GM10266 (cell line): Measurements from ENCODE around the gene MYO3B.

Experiments used
- DNase-seq: peaks from one replicate; pipeline ENCODE4 v3.0.0; 2012; ENCODE audit errors: extremely low spot score
- CTCF ChIP-seq: IDR thresholded peaks from 2 replicates; pipeline ENCODE4 v1.5.1; 2012; ENCODE audit warnings: mild to moderate bottlenecking, low read depth; ENCODE audit not compliant: control insufficient read depth, insufficient read depth; ENCODE audit errors: missing control alignments

Gene MYO3B

GRCh38 chr2:170503971-170504809 lies 326.2 kb downstream of the MYO3B start:
- TF ChIP-seq CTCF = no peak
- DNase-seq = no peak

- no peak for TF ChIP-seq CTCF
These were observed 326.8 kb downstream of the MYO3B start for GRCh38 chr2:170504810-170505145.

DNA sequence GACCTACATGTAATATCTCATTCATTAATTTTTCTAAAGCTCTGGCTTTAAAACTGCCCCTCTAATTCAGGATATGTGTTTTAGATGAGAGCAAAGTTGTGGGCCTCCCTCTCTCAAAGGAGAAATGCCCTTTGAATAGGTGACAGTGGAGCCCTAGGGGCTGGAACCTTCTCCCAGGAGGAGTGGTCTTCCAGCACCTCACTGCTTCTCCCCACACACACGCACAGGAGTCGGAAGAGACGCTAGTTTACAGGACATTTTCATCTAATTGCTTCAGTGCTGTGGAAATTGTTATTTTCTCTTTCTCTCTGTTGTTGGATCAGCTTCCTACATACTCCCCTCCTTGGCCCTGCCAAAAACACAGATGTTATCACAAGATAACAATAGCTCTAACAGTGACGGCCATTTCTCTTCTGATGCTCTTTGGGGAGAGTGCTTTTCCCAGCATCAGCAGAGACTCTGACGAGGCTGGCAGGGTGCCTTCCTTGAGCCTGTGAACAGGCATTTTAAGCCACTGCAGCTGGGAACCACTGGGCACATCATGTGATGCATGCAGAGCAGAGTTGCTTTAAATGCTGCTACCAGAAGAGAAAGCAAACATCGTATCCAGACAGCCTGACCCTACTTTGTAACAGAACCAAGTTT lies 327.8 kb downstream of the MYO3B start:
- no peak for DNase-seq
- TF ChIP-seq CTCF = no peak

More at GRCh38 chr2:170504810-170505145, 326.8 kb downstream of the MYO3B start:
- DNase-seq = no peak

DNA sequence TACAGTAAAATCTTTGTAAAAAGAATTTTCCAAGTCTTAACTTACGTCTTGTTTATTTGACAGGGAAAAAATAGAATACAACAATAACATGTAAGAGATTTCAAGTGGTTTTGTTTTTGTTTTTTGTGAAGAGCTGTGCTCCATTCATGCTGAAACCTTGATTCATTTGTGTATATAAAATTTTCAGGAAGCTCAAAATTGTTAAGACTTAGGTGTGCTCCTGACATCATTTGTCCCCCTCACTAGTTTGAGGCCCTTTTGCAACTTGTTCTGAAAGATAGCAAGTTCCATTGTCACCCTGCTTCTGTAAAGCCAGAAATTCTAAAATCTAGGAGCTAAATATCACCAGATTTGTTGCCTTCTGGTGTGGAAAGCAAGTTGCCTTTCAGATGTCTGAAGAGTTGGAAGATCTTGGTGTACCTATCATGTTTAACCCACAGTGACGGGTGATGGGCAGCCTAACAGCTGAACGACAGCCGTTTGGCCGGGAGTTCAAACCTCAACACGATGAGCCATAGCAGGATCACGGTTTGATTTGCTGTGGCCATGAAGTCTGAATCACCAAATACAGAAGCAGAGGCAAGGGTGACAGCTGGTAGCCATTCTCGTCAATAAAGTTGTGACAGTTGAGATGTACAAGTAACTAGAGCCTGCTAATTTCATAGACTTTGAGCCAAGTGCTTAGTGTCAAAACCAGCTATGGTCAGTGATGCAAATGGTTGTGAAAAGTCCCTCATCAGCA lies 331.7 kb downstream of the MYO3B start:
- no peak for DNase-seq
- TF ChIP-seq CTCF = no peak

DNA sequence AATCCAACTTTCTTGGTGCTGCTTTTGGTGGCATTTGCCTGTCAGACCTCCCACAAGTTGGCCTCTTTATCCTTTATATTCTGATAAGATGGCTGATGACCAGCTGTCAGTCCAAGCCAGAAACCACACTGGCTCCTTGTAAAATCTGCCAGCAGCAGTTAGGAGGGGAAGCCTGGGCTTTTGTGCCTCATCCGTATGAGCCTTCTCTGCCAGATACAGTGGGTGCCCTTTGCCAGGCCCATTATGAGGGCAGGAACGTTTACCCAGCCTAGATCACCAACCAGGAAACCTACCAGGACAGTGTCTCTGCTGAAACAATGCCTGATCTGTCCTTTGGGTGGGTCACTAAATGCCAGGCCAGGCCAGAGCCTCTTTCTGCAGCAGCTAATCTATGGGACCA lies 334.3 kb downstream of the MYO3B start:
- no peak for DNase-seq

DNA sequence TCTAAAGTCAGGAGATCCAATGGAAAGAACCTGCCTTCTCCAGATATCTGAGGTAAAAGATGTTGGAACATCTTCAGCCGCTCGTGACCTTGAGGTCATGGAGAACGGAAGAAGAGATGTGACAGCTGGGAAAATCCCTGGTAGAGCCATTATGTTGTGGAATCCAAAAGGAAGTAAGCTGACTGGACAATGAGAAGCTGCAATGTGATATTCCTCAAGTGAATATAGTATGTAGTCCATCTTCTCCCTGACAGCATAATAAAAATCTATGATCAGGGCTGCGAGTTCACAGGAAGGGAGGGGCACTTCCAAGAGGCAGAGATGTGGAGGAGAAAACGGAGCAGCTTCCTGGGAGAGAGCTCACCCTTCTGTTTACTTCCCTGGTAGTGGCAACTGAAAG lies 336.2 kb downstream of the MYO3B start:
- no peak for TF ChIP-seq CTCF

More for the DNA sequence above, 334.3 kb downstream of the MYO3B start:
- no peak for TF ChIP-seq CTCF

More for the DNA sequence above, 336.2 kb downstream of the MYO3B start:
- no peak for DNase-seq
